ENCODE data around the gene HRAS. TPM values are rescaled to one million over a fixed set of nuclear protein-coding genes. Genes with fewer than 3 reads are reported as not detected.
A peak's percentile ranks its signal among the peaks of the same experiment; 100 is the strongest.

Gene HRAS
- total and polyA plus RNA-seq, 2 of the 8 experiments (the other 6 are each of a cell fraction or from before 2014, with no cell fraction given), result 44.3 to 54.7 TPM

- Histone ChIP-seq H3K9ac (replicated peaks in 1 of 4; ENCODE audit: extremely low read depth in 1 of 4, low read depth in 3 of 4, low read length in 3 of 4) (no peak overlapping the region; a peak in 1 of 7 replicates), H3K4me1 (replicated peaks in 1 of 4; ENCODE audit: control insufficient read depth in 3 of 4, insufficient read depth in 4 of 4, low read length in 3 of 4) (peaks cover 0 to 32% (median 12%) of the 10 kb centered on the region in 4 experiments; a peak in 6 of 7 replicates), H3K79me1 (ENCODE audit: low read depth, low read length) (peaks cover 8% of the 10 kb centered on the region), H3K23ac (ENCODE audit: insufficient read length) (no peak overlapping the region), H4K8ac (ENCODE audit: extremely low read depth, insufficient read depth, low read length) (no peak overlapping the region), H3K14ac (ENCODE audit: insufficient read length) (no peak overlapping the region), H2BK120ac (replicated peaks; ENCODE audit: low read depth, low read length) (no peak overlapping the region), H2BK5ac (ENCODE audit: low read depth, low read length) (peak overlapping the region; percentile 66; the same call in 1 of the 2 replicates), H3K36me3 (ENCODE audit: control insufficient read depth in 2 of 4, insufficient read depth in 4 of 4, low read length in 3 of 4) (peaks cover 0 to 8% (median 4%) of the 10 kb centered on the region in 4 experiments; a peak in 5 of 8 replicates), H4K5ac (ENCODE audit: insufficient read length, low read depth, low read length) (no peak overlapping the region), H2AFZ (ENCODE audit: low read length) (no peak overlapping the region), H3K18ac (ENCODE audit: extremely low read depth, low read length) (peak overlapping the region; percentile 60), H3K4me2 (ENCODE audit: insufficient read depth in 1 of 2, low read depth in 2 of 2, low read length in 2 of 2) (peak overlapping the region; percentile 74 to 75), H3K56ac (replicated peaks; ENCODE audit: insufficient read length, low read depth, low read length) (no peak overlapping the region), H3K27ac (ENCODE audit: low read depth, low read length) (no peak overlapping the region), H3K27me3 (replicated peaks in 1 of 4; ENCODE audit: control insufficient read depth in 3 of 4, extremely low read depth in 1 of 4, insufficient read depth in 3 of 4, low read length in 3 of 4) (peaks cover 13 to 29% (median 26%) of the 10 kb centered on the region in 4 experiments), H3K4me3 (ENCODE audit: extremely low read depth in 1 of 4, insufficient read depth in 2 of 4, low read depth in 3 of 4, low read length in 4 of 4) (peak overlapping the region; percentile 48 to 64 (median 48)), H3K23me2 (ENCODE audit: low read depth, low read length) (peaks cover 19% of the 10 kb centered on the region; the same call in 1 of the 2 replicates), H3K4ac (replicated peaks; ENCODE audit: insufficient read length, low read depth, low read length) (no peak overlapping the region), H2BK12ac (ENCODE audit: low read depth, low read length) (peak overlapping the region; percentile 50; the same call in 1 of the 2 replicates), H4K20me1 (replicated peaks in 1 of 2; ENCODE audit: control insufficient read depth in 1 of 2, insufficient read depth in 2 of 2, low read length in 2 of 2) (peaks cover 9 to 19% of the 10 kb centered on the region in 2 experiments), H2AK5ac (ENCODE audit: low read depth, low read length) (no peak overlapping the region), H3K79me2 (ENCODE audit: control insufficient read depth in 1 of 2, insufficient read depth in 2 of 2, low read length in 2 of 2) (peaks cover 0 to 4% of the 10 kb centered on the region in 2 experiments; a peak in 1 of 4 replicates), H4K91ac (replicated peaks; ENCODE audit: insufficient read length, low read length) (peak overlapping the region; percentile 49), H2BK15ac (ENCODE audit: low read length) (no peak overlapping the region), H2BK20ac (ENCODE audit: low read length) (no peak overlapping the region), H3K9me3 (ENCODE audit: insufficient read depth in 2 of 2, low read depth in 1 of 2, low read length in 1 of 2) (no peaks in the 10 kb centered on the region)
- FAIRE-seq (no peak), DNase-seq (ENCODE audit: low read depth in 1 of 2, low spot score in 2 of 2) (peak in 1 of 2 experiments; percentile 60)
- ChIA-PET POLR2A (ENCODE audit: partially characterized antibody) (interaction anchor here (0.9 to 2.4 kb wide), 7 partner anchors 9 to 237 kb away, joined by 3 to 12 read pairs (median 4); partner anchors contain the start of gene HRAS), CTCF (ENCODE audit: partially characterized antibody) (interaction anchor here (0.6 to 1.5 kb wide), 5 partner anchors 13 to 238 kb away, joined by 3 to 6 read pairs (median 5); partner anchors contain the start of gene PHRF1)
- 52% methylated on average over 17 of the region's 18 CpGs; no CpG with 5 or more reads in 1 of the 2 experiments for WGBS, 2 experiments (ENCODE audit: extremely low coverage in 1 of 2, insufficient coverage in 1 of 2, insufficient read length in 1 of 2, insufficient replicate concordance in 2 of 2, low coverage in 1 of 2, low lambda C conversion rate in 2 of 2, missing lambda C conversion rate in 1 of 2)
- no peak for TF ChIP-seq EZH2 (IDR thresholded peaks at IDR 0.05; ENCODE audit: low read depth, low read length, severe bottlenecking)
- 0 out of 2 replicates have a peak, but pooled peaks have one; percentile 10 for TF ChIP-seq MAX (IDR thresholded peaks at IDR 0.05)
- no peak for TF ChIP-seq RBBP5 (IDR thresholded peaks at IDR 0.05; ENCODE audit: borderline replicate concordance, low read depth, low read length)
- no peak for TF ChIP-seq SAP30 (IDR thresholded peaks at IDR 0.05; ENCODE audit: insufficient read depth, insufficient replicate concordance, low read length)
- TF ChIP-seq TAF1 (IDR thresholded peaks at IDR 0.05; ENCODE audit: low read depth, low read length), result no peak
- TF ChIP-seq NANOG (IDR thresholded peaks at IDR 0.05; ENCODE audit: insufficient read depth, low read depth, low read length, poor library complexity, severe bottlenecking), result no peak
- no peak for TF ChIP-seq ATF2 (IDR thresholded peaks at IDR 0.05; ENCODE audit: low read length)
- TF ChIP-seq NRF1 (IDR thresholded peaks at IDR 0.05; ENCODE audit: low read depth, low read length), result no peak
- TF ChIP-seq SIN3A (conservative IDR thresholded peaks at IDR 0.05 in 1 of 2, IDR thresholded peaks at IDR 0.05 in 1 of 2; ENCODE audit: low read depth in 1 of 2, low read length in 2 of 2), result peak; percentile 28 to 59; a peak in 1 of 4 replicates
These were observed 24.4 kb upstream of the HRAS start for GRCh38 chr11:559712-560304.

Data from H1 (cell line).